HG02885 (cell line): Measurements from ENCODE around the gene FOSB.
"Not testable (repeated sequence)": the region's sequence is repeated elsewhere in the genome, so short reads cannot be mapped to it uniquely, and the experiment has no call there.

ENCODE experiments used
- ATAC-seq: cut with Tn5 transposase; IDR thresholded peaks from one replicate; pipeline ENCODE4 v1.9.1; 2021; ENCODE audit warnings: mild to moderate bottlenecking; ENCODE audit not compliant: unreplicated experiment, poor library complexity

FOSB gene

DNA sequence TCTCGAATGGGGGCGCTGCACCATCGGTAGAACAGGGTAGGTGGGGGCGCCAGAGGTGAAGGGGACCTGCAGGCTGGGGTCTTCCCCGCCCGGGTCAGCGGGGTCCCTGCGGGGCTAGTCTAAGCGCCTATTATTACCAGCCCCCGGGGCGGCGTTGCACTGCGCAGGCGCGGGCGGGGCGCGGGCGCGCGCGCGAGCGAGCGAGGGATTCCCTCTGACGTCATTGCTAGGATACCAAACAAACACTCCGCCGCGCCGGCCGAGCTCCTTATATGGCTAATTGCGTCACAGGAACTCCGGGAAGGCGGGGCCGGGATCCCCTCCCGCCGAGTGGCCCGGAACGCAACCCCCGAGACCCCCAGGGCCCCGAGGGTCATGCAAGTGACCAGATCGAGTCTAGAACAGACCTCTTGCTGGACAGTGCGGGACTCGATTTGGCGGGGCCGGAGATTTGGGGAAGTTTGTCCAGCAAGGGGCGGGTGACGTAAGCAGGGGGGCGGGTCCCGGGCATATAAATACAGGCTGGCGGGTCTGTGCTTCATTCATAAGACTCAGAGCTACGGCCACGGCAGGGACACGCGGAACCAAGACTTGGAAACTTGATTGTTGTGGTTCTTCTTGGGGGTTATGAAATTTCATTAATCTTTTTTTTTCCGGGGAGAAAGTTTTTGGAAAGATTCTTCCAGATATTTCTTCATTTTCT is at the start of gene FOSB:
Gene FOSB, plus strand, starts transcription at position 541 of the 703 bp plus-strand sequence. CDS start 591 bp downstream, outside the sequence.
- ATAC-seq = peak; percentile 52

DNA sequence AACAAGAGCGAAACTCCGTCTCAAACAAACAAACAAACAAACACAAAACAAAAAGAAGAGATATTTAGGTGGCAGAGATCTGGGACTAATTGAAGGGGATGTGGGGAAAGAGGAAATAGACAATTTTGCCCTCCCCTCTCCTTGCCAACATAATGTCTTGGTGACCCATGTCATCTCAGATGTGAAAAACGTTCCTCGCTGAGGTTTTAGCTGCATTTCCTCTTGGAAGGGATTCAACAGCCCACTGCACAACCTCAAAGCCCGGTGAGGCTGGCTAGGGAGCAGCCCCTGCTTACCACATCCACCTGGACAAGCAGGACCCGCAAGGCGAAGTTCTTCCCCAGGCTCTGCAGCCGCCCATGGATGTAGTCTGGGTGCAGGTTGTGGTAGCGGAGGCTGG is 49.0 kb upstream of the FOSB start:
- ATAC-seq = no peak

DNA sequence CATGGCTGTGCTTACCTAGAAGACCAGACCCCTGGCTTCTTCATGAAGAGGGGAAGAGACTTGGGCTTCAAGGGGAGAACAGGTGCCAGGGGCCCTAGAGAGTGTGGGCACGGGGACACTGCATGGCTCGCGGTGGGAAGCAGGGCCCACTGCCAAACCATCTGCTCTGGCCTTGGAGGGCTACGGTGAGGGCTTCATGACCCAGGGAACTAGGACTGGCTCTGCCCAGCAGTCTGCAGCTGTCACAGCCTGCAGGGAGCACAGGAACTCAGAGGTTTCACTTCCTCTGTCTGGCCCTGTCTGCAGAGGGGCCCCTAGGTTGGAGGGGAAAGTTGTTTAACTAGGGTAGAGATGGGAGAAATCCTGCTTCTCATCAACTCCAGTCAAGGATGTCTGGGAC is 48.4 kb upstream of the FOSB start:
- ATAC-seq = peak; percentile 54

DNA sequence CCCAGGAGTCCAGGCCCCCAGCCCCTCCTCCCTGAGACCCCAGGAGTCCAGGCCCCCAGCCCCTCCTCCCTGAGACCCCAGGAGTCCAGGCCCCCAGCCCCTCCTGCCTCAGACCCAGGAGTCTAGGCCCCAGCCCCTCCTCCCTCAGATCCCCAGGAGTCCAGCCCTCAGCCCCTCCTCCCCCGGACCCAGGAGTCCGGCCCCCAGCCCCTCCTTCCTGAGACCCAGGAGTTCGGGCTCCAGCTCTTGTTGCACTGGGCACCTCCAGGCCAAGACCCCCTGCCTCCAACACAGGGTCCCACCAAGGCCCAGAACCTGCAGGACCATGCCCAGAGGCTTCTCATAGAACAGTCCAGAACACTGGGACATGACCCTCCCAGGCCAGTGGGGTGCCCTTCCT is 47.9 kb upstream of the FOSB start:
- no peak for ATAC-seq

DNA sequence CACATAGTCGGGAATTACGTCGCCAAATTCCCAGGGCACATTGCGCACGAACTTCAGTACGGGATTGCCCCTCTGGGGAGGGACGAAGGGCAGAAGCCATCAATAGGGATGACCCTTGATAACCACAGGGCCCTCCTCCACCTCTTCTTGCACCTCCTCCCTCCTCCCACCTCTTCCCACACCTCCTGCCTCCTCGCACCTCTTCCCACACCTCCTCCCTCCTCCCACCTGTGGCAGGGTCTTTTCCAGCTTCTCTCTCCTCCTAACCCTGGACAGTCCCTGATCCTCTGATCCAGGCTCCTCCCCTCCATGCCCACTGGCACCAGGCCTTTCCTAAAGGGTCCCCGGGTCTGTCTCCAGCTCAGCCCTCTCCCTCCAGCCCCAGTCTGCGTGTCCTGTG is 47.4 kb upstream of the FOSB start:
- no peak for ATAC-seq

DNA sequence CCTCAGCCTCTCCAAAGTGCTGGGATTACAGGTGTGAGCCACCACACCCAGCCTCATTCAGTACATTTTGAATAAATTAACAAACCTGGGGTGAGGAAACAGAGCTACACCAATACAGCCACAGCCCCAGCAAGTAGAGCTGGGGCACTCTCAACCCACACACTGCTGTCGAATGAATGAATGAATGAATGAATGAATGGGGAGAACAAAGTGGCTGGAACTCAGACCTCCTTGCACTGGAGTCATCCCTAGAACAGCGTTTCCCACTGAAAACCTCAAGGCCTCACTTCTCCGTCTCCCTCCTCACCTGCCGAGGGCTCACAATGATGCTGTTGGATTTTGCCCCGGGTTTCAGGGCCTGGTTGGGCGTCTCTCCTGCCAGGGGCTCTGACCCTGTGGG is 46.9 kb upstream of the FOSB start:
- ATAC-seq = no peak

GRCh38 chr19:45421947-45422498 is 45.8 kb upstream of the FOSB start:
- ATAC-seq = no peak

DNA sequence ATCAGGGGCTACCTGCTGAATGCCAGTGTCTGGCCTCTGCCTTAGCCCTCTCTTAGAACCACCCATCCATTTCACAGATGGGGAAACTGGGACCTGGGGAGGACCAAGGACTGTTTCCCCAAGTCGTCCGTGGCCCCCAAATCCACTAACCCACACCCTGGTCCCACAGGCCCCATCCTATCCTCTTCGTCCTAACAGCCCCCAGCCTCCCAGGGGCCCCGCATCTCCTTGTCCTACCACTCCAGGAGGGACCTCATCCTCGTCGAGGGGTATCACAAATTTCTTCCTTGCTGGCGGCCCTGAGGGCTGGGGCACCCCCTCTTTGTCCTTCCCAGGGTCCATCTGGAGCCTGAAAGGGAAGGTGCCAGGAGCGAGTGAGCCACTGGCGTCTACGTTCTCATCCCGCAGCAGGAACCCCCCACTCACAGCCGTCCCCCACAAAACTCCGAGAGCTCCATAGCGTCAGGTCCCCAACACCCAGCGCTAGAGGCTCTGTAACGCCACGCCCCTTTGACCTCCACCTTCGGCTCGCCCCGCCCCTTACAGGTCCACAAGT is 44.7 kb upstream of the FOSB start:
- no peak for ATAC-seq

DNA sequence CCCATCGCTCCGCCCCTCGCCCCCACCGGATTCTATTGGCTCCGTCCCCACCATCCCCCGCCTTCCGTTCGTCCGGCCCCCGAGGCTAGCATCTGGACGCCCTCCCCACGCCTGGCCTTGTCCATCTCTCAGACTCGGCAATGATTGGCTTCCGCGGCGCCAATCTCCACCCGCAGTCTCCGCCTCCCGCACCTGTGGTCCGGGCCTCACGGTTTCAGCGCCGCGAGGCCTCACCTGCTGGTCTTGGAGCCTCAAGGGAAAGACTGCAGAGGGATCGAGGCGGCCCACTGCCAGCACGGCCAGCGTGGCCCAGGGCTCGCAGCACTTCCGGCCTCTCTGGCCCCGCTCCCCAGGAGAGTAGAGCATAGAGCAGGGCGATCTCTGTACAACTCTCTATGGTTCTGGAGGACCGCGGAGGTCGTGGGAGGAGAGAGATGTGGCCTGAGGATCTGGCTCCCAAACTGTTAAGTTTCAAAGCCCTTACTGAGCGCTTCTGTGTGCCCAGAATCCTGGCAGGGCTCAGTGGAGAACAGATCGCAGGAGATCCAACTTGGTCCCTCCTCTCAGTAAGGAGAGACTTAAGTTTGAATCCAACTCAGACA is 44.1 kb upstream of the FOSB start, which contains the start of gene ERCC1:
Gene ERCC1, minus strand, starts transcription at position 329 of the 602 bp plus-strand sequence. CDS start 543 bp downstream, outside the sequence.
- ATAC-seq = peak; percentile 72

DNA sequence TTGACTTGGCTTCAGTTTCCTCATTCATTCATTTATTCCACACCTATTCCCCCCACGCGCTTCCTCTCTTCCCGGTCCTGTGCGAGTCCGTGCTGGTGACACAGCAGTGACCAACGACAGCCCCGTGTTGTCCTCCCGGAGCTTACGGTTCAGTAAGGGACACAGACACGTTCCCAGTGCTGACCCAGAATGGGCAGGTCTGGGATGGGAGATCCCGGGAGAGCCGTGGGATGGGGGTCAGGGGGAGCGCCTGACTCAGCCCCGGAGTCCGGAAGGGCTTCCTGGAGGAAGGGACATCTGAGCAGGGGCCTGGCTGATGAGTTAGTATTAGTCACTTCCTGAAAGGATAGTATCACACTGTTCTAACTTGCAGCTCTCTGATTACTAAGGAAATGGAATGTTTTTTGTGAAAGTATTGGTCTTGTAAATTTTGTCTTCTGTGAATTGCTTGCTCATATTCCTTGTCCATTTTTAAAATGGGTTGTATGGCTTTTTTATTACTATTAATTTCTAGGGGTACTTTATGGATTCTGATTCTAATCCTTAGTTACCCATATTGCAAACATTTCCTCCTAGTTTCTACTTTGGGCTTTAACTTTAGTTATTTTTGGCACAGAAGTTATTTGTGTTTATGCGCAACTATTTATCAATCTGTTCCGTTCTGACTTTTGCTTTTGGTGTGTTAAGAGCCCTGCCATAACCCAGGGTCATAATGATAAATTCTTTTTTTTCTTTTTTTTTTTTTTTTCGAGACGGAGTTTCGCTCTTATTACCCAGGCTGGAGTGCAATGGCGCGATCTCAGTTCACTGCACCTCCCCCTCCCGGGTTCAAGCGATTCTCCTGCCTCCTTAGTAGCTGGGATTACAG is 43.4 kb upstream of the FOSB start:
- peak; percentile 5 for ATAC-seq

- no peak for ATAC-seq
Measured at GRCh38 chr19:45428384-45429231, 39.2 kb upstream of the FOSB start.

DNA sequence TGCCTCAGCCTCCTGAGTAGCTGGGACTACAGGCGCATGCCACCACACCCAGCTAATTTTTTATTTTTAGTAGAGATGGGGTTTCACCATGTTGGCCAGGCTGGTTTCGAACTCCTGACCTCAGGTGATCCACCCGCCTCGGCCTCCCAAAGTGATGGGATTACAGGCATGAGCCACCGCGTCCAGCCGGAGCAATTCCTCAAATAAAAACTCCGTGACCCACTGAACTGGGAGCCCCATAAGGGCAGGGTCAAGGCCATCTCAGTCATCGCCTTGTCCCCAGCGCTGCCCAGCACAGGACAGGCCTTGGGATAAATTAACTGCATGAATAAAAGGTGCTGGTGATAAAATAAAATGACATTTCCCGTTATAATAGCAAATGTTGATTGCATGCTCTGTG is 37.9 kb upstream of the FOSB start:
- ATAC-seq = not testable (repeated sequence)

DNA sequence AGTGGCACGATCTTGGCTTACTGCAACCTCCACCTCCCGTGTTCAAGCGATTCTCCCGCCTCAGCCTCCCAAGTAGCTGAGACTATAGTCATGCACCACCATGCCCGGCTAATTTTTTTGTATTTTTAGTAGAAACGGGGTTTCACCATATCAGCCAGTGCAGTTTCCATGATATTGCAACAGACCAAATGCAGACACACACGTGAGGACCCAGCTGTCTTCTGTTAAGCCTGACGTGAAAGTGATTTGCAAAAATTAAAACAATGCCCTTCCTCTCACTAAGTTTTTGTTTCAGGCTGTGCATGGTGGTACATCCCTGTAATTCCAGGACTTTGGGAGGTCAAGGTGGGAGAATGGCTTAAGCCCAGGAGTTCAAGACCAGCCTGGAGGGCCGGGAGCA is 36.8 kb upstream of the FOSB start:
- ATAC-seq = not testable (repeated sequence)

- not testable (repeated sequence) for ATAC-seq
Measured at GRCh38 chr19:45432543-45432942, 35.3 kb upstream of the FOSB start.

DNA sequence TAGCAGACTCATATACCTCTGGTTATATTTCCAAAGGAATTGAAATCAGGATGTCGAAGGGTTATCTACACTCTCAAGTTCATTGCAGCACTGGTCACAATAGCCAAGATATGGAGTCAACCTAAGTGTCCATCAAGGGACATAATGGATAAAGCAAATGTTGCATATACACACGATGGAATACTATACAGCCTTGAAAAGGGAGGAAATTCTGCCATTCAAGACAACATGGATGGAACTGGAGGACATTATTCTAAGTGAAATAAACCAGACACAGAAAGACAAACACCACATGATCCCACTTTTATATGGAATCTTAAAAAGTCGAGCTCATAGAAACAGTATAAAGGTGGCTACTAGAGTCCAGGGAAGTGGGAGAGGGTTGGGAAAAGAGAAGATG is 30.5 kb upstream of the FOSB start:
- ATAC-seq = no peak

GRCh38 chr19:45439190-45439568 is 28.6 kb upstream of the FOSB start:
- no peak for ATAC-seq

- ATAC-seq = peak; percentile 71
Measured at GRCh38 chr19:45439569-45440258, 28.1 kb upstream of the FOSB start.

GRCh38 chr19:45440259-45440638 is 27.5 kb upstream of the FOSB start:
- no peak for ATAC-seq
